GM10248 (cell line): ENCODE measurements around the gene CPT1A.

Experiments used
- CTCF ChIA-PET: fragments of 300-600 bp; sonication (Branson Sonifier 250); formaldehyde crosslinking; extraction: SDS; loops from one replicate; lab custom pipeline; 2021; ENCODE audit warnings: antibody characterized with exemption; lab: Yijun Ruan, JAX
- POLR2A ChIA-PET: fragments of 350-650 bp; sonication (Branson Sonifier 250); formaldehyde crosslinking; extraction: SDS; loops from one replicate; lab custom pipeline; 2020; ENCODE audit warnings: antibody characterized with exemption; lab: Yijun Ruan, JAX
- DNase-seq: peaks from one replicate; pipeline ENCODE4 v3.0.0; 2012; ENCODE audit errors: extremely low spot score
- TF ChIP-seq, protein P1 (sequence below): IDR thresholded peaks from 2 replicates; pipeline ENCODE4 v1.5.1; 2012; ENCODE audit warnings: mild to moderate bottlenecking, low read depth; ENCODE audit errors: extremely low read depth, missing control alignments, control extremely low read depth

The CPT1A gene

GRCh38 chr11:68798221-68798813 is 43.4 kb downstream of the CPT1A start:
- TF ChIP-seq, protein P1, sequence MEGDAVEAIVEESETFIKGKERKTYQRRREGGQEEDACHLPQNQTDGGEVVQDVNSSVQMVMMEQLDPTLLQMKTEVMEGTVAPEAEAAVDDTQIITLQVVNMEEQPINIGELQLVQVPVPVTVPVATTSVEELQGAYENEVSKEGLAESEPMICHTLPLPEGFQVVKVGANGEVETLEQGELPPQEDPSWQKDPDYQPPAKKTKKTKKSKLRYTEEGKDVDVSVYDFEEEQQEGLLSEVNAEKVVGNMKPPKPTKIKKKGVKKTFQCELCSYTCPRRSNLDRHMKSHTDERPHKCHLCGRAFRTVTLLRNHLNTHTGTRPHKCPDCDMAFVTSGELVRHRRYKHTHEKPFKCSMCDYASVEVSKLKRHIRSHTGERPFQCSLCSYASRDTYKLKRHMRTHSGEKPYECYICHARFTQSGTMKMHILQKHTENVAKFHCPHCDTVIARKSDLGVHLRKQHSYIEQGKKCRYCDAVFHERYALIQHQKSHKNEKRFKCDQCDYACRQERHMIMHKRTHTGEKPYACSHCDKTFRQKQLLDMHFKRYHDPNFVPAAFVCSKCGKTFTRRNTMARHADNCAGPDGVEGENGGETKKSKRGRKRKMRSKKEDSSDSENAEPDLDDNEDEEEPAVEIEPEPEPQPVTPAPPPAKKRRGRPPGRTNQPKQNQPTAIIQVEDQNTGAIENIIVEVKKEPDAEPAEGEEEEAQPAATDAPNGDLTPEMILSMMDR, result peak; percentile 54
- CTCF ChIA-PET, result interaction anchor here (0.6 to 3.0 kb wide), 13 partner anchors 8 to 214 kb away, joined by 3 to 13 read pairs (median 4); no protein-coding TSS in a partner anchor

DNA sequence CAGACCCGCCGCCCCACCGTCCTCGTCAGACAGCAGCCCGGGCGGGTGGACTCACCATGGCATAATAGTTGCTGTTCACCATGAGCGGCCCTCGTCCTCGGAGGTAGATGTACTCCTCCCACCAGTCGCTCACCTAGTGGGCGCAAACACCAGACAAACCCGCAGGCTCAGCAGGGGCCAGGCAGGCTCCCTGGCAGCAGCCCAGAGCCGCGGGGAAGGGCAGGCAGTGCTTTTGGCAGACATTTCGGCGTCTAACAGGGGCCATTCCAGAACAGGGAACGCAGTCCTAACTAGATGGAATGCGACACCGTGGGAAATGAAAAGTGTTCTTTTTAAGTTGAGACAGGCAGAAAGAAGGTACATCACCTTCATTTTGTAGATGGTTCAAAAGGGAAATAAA is 44.9 kb downstream of the CPT1A start:
- no peak for DNase-seq
- ChIA-PET POLR2A (no interaction called here), CTCF (interaction anchor here (2.5 kb wide), 1 partner anchor 10 kb away, joined by 9 read pairs; no protein-coding TSS in a partner anchor)
- TF ChIP-seq, protein P1, result no peak

More at GRCh38 chr11:68798221-68798813, 43.4 kb downstream of the CPT1A start:
- POLR2A ChIA-PET, result no interaction called here
- peak; percentile 61 for DNase-seq

DNA sequence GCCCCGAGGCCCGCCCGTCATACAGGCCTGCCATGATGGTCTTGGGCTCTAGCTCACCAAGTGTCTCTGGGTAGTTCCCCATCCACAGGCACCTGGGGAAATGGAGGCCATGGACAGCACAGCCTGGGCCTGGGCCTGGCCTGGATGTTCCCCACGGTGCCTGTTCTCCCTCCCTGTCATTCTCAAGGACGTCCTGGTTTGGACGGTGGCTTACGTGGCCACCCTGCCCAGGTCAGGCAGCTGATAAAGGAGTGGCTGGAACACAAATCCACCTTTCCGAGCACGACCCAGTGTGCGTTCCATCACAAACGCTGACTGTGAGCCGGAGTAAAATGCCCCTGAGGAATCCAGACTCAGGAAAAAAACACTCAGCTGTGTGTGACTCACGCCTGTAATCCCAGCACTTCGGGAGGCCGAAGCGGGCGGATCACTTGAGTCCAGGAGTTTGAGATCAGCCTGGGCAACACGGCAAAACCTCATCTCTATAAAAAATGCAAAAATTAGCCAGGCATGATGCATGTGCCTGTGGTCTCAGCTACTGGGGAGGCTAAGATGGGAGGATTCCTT is 49.2 kb downstream of the CPT1A start:
- POLR2A ChIA-PET, result no interaction called here
- no peak for DNase-seq
- TF ChIP-seq, protein P1, result no peak
- CTCF ChIA-PET, result no interaction called here

DNA sequence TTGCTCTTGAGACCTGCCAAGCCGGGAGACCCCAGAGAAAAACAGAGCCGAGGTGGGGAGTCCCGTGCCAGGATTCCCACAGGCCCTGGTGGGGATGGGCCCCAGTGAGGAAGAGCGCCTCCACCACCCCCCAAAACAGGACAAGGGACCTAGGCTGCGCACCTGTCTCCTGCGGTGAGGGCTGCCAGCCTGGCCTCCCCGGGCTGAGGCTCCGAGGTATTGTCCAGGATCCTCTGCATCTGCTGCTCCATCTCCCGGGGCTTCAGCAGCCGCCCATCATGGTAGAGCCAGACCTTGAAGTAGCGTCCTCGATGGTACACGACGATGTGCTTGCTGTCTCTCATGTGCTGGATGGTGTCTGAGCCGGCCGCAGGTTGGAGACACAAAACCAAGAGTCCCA is 57.1 kb downstream of the CPT1A start:
- no peak for DNase-seq
- POLR2A ChIA-PET, result no interaction called here
- TF ChIP-seq, protein P1, result no peak
- CTCF ChIA-PET, result no interaction called here

DNA sequence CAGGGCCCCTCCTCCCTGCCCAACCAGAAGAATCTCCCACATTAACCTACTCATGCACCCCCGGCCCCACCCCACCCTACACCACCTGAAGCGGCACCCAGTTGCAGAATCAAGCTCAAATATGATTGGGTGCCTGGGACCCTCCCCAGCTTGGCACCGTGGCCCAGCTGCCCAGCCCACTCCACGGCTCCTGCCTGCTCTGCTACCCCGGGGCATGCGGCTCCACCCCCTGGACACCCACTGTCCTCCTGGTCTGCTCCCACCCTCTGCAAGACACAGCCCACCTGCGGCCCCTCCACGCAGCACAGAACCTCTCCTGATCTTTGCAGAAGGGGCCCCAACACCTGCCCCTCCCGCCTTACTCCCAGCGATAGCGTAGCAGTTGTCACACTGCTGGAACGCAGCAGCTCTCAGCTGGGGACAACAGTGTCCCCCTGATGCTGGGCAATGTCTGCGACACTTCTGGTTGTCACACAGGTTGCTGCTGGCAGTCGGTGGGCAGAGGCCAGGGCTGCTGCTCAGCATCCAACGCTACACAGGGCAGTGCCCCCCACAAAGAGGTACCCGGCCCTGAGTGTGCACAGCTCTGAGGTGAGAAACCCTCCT is 58.4 kb downstream of the CPT1A start:
- TF ChIP-seq, protein P1, result no peak
- ChIA-PET CTCF (interaction anchor here (1.5 kb wide), 1 partner anchor 15 kb away, joined by 4 read pairs; no protein-coding TSS in a partner anchor), POLR2A (no interaction called here)
- no peak for DNase-seq

DNA sequence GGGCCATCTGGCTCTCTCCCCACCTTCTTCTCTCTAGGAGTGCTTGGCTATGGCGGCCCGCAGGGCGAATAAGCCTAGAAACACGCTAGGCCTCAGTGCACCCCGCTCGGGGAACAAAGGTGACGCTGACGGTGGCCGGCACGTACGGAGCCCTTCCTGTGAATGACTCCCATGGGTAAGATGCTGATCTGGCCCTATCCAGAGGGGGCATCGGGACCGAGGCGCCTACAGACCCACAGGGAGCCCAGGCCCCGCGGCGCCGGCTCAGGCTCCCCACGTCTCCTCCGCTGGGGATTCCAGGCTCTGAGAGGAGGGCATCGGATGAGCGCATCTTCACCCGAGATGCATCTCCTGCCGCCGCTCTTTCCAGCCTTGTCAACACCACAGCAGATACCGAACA is 59.0 kb downstream of the CPT1A start:
- DNase-seq, result no peak
- ChIA-PET CTCF (interaction anchor here (1.2 kb wide), 1 partner anchor 15 kb away, joined by 3 read pairs; no protein-coding TSS in a partner anchor), POLR2A (no interaction called here)
- TF ChIP-seq, protein P1, result no peak
